Middle frontal gyrus (tissue), 1 donor: Measurements from ENCODE around the gene TMEM185B.
"Not testable (repeated sequence)": the region's sequence is repeated elsewhere in the genome, so short reads cannot be mapped to it uniquely, and the experiment has no call there.

ENCODE experiments used
- DNase-seq: peaks from one replicate; pipeline ENCODE4 v3.0.0-alpha.2; 2015; ENCODE audit warnings: low spot score; ENCODE audit errors: extremely low spot score

Gene TMEM185B

GRCh38 chr2:120223034-120223912 lies at the start of gene TMEM185B:
TSS of gene TMEM185B (minus strand) at chr2:120223400. CDS start at chr2:120222976, 424 bp downstream.
- peak; percentile 48 for DNase-seq

- DNase-seq = no peak
These were observed 48.6 kb upstream of the TMEM185B start for GRCh38 chr2:120271711-120272379.

DNA sequence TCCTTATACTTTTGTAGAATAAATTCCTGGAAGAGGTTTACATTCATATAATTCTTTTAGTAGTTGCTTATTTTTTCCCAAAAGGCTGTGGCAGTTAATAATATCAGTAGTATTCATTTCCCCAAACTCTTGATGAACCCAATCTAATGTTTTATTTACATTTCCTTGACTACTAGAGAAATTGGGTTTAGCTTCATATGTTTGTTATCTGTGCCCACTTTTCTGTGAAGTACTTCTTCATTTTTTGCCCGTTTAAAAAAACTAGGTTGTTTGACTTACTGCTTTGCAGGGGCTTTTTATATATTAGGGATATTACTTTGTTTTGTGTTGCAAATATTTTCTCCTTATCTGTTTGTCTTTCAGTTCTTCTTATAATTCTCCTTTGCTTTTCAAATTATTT lies 46.6 kb upstream of the TMEM185B start:
- DNase-seq = no peak

GRCh38 chr2:120269076-120269744 lies 46.0 kb upstream of the TMEM185B start:
- DNase-seq = no peak

DNA sequence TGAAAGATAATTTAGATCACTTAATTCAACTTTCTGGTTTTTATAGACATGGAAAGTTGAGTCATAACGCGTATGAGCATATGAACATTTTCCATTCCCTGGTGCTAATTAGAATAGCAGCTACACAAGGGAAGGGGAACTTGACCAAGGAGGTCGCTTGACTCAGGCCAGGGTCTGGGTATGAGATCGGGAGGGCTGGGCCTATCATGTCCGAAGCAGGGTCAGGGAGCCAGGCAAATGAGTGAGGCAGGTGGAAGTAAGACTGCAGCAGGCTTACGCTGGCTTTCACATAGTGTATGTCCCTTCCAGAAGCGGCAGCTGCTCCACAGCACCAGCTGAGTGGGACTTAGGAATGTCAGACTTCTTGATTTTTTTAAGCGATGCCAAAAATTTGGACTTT lies 44.1 kb upstream of the TMEM185B start:
- DNase-seq = no peak

DNA sequence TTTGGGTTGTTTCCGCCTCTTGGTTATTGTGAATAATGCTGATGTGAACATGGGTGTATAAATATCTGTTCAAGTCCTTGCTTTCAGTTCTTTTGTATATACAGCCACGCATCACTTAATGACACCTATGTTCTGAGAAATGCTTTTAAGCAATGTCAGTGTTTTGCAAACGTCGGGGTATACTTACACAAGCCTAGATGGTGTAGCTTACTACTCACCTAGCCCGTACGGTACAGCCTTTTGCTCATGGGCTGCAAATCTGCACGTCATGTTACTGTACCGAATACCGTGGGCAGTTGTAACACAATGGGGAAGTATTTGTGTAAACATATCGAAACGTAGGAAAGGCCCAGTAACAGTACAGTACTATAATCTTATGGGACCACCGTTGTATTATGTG lies 41.8 kb upstream of the TMEM185B start:
- no peak for DNase-seq

- DNase-seq = no peak
These were observed 39.7 kb upstream of the TMEM185B start for GRCh38 chr2:120262761-120263428.

GRCh38 chr2:120262150-120262549 lies 39.0 kb upstream of the TMEM185B start:
- DNase-seq = no peak

- DNase-seq = no peak
These were observed 38.3 kb upstream of the TMEM185B start for GRCh38 chr2:120261387-120262006.

GRCh38 chr2:120260736-120261135 lies 37.5 kb upstream of the TMEM185B start:
- no peak for DNase-seq

DNA sequence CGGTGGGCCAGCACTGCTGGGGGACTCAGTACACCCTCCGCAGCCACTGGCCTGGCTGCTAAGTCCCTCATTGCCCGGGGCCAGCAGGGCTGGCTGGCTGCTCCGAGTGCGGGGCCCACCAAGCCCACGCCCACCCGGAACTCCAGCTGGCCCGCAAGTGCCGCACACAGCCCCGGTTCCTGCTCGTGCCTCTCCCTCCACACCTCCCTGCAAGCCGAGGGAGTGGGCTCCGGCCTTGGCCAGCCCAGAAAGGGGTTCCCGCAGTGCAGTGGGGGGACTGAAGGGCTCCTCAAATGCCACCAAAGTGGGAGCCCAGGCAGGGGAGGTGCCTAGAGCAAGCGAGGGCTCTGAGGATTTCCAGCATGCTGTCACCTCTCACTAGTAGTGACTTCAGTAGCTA lies 36.7 kb upstream of the TMEM185B start:
- not testable (repeated sequence) for DNase-seq

DNA sequence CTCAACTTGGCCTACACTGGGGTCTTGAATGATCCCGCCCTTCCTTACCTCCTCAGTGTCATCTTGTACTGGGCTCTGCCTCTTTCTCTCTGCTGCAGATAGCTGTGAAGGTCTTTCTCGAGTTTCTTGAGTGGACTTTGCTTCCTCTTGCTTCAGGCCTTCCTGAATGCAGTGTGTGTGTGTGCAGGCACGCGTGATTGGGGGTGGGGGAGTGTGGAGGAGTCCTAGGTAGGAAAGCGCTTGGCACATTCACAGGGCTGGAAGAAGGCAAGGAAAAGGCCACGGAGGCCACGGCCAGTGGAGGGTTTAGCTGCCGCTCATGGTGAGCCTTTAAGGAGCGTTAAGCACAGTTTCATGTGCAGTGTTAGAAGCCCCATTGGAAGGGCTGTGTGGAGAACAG lies 35.0 kb upstream of the TMEM185B start:
- no peak for DNase-seq

GRCh38 chr2:120257522-120257921 lies 34.3 kb upstream of the TMEM185B start:
- DNase-seq = no peak

DNA sequence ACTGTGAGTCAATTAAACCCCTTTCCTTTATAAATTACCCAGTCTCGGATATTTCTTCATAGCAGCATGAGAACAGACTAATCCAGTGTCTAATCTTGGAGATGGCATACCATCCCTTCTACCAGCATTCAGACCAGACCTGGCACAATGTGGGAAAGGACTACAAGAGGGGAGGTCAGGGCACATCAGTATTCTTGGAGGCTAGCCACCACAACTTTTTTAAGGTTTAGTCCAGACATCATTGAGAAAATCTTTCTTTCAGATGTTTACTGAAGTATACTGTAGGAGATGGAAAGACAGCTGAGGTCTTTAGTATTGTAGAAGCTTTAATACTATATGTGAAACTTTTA lies 33.4 kb upstream of the TMEM185B start:
- no peak for DNase-seq

DNA sequence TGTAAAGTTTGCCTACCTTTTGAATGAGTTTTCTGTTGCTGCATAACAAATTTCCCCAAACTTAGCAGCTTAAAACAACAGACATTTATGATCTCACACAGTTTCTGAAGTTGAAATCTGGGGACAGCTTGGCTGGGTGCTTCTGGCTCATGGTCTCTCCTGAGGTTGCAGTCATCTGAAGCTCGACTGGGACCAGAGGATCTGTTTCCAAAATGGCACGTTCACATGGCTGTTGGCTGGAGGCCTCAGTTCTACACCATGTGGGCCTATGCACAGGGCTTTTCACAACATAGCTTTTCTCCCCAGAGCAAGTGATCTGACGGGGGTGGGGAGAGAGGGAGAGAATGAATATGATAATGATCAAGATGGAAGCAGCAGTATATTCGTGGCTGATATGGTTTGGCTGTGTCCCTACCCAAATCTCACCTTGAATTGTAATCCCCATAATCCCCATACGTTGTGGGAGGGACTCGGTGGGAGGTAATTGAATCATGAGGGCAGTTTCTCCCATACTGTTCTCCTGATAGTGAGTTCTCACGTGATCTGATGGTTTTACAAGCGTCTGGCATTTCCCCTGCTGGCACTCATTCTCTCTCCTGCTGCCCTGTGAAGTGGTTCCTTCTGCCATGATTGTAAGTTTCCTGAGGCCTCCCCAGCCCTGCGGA lies 32.9 kb upstream of the TMEM185B start:
- no peak for DNase-seq

DNA sequence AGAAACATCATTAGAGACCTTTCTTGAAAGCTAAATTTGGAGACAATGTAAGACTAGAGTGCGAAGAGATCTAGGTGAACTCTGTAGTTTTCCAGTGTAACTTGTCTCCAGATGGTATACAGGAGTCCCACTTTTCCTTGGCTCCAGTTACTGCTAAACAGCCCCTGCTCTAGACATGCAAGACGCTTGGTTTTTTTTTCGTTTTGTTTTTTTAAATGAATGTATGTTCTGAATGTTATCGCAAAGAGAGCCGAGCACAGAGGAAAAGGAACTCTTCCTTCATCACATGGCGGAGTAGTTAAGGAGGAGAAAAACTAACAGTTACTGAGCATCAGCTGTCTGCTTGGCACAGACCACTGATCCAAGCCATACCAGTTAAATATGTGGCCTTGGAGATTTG lies 31.9 kb upstream of the TMEM185B start:
- DNase-seq = no peak

DNA sequence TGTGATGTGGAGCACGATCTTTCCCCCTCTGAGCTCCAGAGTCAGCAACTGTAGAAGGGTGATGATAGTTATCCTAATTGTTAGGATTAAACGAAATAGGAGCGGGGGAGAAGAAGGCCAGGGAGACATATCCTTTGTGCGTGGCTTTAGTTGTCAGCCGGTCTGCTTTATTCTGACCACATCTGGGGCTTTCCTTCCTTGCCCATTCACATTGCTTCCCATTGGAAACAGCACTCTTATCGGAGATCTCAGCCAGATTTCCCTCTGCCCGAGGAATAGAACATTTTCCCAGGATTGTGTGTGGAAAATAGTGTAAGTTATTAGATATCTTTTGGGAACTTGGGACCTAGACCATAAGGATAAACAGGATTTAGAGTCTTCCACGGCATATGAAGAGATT lies 31.0 kb upstream of the TMEM185B start:
- no peak for DNase-seq

- DNase-seq = peak; percentile 24
These were observed 30.1 kb upstream of the TMEM185B start for GRCh38 chr2:120253021-120253882.

DNA sequence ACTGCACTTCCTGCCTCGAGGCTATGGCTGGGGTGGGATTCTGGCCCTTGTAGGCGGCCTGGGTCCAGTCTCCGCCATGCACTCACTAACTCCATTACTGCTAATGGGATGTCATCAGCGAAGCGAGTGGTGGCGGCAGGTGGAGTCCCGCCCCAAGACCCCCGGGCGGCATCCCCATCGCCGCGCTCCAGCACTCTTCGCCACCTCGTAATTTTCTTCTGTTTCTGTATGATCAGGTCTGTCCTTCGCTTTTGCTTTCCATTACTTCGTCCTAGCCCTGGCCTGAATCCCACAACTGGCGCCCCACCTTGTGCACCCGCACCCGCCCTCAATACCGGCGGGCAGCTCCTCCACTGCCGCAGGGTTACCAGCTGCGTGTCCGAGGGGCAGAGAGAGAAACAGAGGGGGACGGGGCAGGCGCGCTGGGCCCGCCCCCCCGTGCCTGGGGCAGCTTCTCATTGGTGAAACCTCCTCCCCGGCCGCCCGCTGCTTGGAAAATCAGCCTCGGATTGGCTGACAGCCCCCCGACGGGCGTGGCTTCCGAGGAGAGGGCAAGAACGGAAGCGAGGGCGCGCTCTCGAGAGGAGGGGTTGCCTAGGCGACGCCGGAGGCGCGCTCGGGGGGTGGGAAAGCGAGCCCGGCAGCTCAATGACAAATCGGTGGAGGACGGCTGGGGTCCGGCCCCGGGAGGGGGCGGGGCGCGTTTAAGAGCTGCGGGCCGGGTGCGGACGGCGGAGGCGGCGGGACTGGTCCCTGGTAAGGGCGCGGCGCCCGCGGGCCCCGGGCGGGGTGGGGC lies 29.2 kb upstream of the TMEM185B start, which contains the start of gene RALB:
TSS of gene RALB (plus strand) at position 628 of the 796 bp plus-strand sequence. CDS start 25,813 bp downstream, outside the sequence.
- peak; percentile 99 for DNase-seq
